WTC11 (cell line): Measurements from ENCODE around the gene PHF24. TPM values are rescaled to one million over a fixed set of nuclear protein-coding genes. Genes with fewer than 3 reads are reported as not detected.

Experiments used
- ATAC-seq: fragments of 200-7000 bp; cut with Tn5 transposase; 2 replicates; pipeline ENCODE4 v1.10.0; 2021; ENCODE audit warnings: mild to moderate bottlenecking, moderate library complexity
- CTCF ChIA-PET: fragments of 300-600 bp; sonication (Branson Sonifier 250); formaldehyde crosslinking; loops from one replicate; lab custom pipeline; 2021; ENCODE audit warnings: antibody characterized with exemption; lab: Charles Lee
- POLR2A ChIA-PET: fragments of 350-600 bp; sonication (Branson Sonifier 250); formaldehyde crosslinking; loops from one replicate; lab custom pipeline; 2021; ENCODE audit warnings: antibody characterized with exemption; lab: Charles Lee
- DNase-seq: peaks from one replicate; pipeline ENCODE4 v3.0.0; 2021; ENCODE audit warnings: low spot score
- H3K27ac Mint-ChIP-seq: 2 replicates; pipeline ENCODE4 v1.8.0; 2021; ENCODE audit warnings: mixed read lengths
- H3K27me3 Mint-ChIP-seq: 2 replicates; pipeline ENCODE4 v1.8.0; 2021; ENCODE audit warnings: low read depth, mild to moderate bottlenecking, moderate library complexity, mixed read lengths
- H3K36me3 Mint-ChIP-seq: 2 replicates; pipeline ENCODE4 v1.8.0; 2021; ENCODE audit warnings: mixed read lengths
- H3K4me1 Mint-ChIP-seq: 2 replicates; pipeline ENCODE4 v1.8.0; 2022; ENCODE audit warnings: mixed read lengths
- H3K4me3 Mint-ChIP-seq: 2 replicates; pipeline ENCODE4 v1.8.0; 2021; ENCODE audit warnings: mild to moderate bottlenecking, moderate library complexity, mixed read lengths
- H3K9me3 Mint-ChIP-seq: 2 replicates; pipeline ENCODE4 v1.8.0; 2021; ENCODE audit warnings: mixed read lengths
- E2F1 ChIP-seq: sonication (generic); formaldehyde crosslinking; IDR thresholded peaks from 2 replicates; pipeline ENCODE4 v1.8.0; 2022; ENCODE audit warnings: mild to moderate bottlenecking, missing genetic modification reagents
- ESRRA ChIP-seq: sonication (generic); formaldehyde crosslinking; IDR thresholded peaks from 2 replicates; pipeline ENCODE4 v1.8.1; 2022; ENCODE audit warnings: mild to moderate bottlenecking, missing genetic modification reagents, borderline replicate concordance
- FOXP1 ChIP-seq: sonication (generic); formaldehyde crosslinking; IDR thresholded peaks from 2 replicates; pipeline ENCODE4 v1.8.0; 2022; ENCODE audit warnings: missing genetic modification reagents, mild to moderate bottlenecking, moderate library complexity, borderline replicate concordance
- GTF2I ChIP-seq: fragments of 250-450 bp; sonication (Bioruptor Pico); conservative IDR thresholded peaks from 2 replicates; pipeline ENCODE4 v1.4.0; 2021; ENCODE audit warnings: mild to moderate bottlenecking
- IRF2 ChIP-seq: sonication (generic); formaldehyde crosslinking; IDR thresholded peaks from 2 replicates; pipeline ENCODE4 v1.8.0; 2022; ENCODE audit warnings: low read depth, missing genetic modification reagents, borderline replicate concordance
- MYBL2 ChIP-seq: sonication (generic); formaldehyde crosslinking; IDR thresholded peaks from 2 replicates; pipeline ENCODE4 v1.8.1; 2023; ENCODE audit warnings: mild to moderate bottlenecking, moderate library complexity, missing genetic modification reagents
- PREB ChIP-seq: sonication (generic); formaldehyde crosslinking; IDR thresholded peaks from 2 replicates; pipeline ENCODE4 v1.8.1; 2022; ENCODE audit warnings: mild to moderate bottlenecking, missing genetic modification reagents, moderate library complexity, borderline replicate concordance
- RELA ChIP-seq: sonication (generic); formaldehyde crosslinking; IDR thresholded peaks from 2 replicates; pipeline ENCODE4 v1.8.1; 2022; ENCODE audit warnings: missing genetic modification reagents, mild to moderate bottlenecking, borderline replicate concordance
- ZBTB21 ChIP-seq: sonication (generic); formaldehyde crosslinking; IDR thresholded peaks from 2 replicates; pipeline ENCODE4 v1.8.1; 2023; ENCODE audit warnings: mild to moderate bottlenecking, missing genetic modification reagents, borderline replicate concordance
- ZNF138 ChIP-seq: sonication (generic); formaldehyde crosslinking; conservative IDR thresholded peaks from 2 replicates; pipeline ENCODE4 v1.8.1; 2022; ENCODE audit warnings: mild to moderate bottlenecking, moderate library complexity, missing genetic modification reagents
- ZNF263 ChIP-seq: sonication (generic); formaldehyde crosslinking; IDR thresholded peaks from 2 replicates; pipeline ENCODE4 v1.8.1; 2022; ENCODE audit warnings: low read depth, mild to moderate bottlenecking, moderate library complexity, missing genetic modification reagents
- ZNF317 ChIP-seq: sonication (generic); formaldehyde crosslinking; IDR thresholded peaks from 2 replicates; pipeline ENCODE4 v1.8.1; 2023; ENCODE audit warnings: low read depth, mild to moderate bottlenecking, moderate library complexity, missing genetic modification reagents, borderline replicate concordance
- ZNF396 ChIP-seq: fragments of 250-450 bp; sonication (Bioruptor Pico); IDR thresholded peaks from 2 replicates; pipeline ENCODE4 v1.8.0; 2021; ENCODE audit warnings: mild to moderate bottlenecking, moderate library complexity, borderline replicate concordance
- ZNF512 ChIP-seq: sonication (generic); formaldehyde crosslinking; IDR thresholded peaks from 2 replicates; pipeline ENCODE4 v1.8.1; 2022; ENCODE audit warnings: missing genetic modification reagents, borderline replicate concordance
- ZNF532 ChIP-seq: fragments of 250-450 bp; sonication (Bioruptor Pico); IDR thresholded peaks from 2 replicates; pipeline ENCODE4 v1.9.0; 2021; ENCODE audit warnings: mild to moderate bottlenecking, borderline replicate concordance
- total RNA-seq: library from RNA; stranded (reverse); gene quantifications from 3 replicates; pipeline ENCODE4 v1.2.3, GENCODE V29; 2021

PHF24 gene
- total RNA-seq, 1 experiment from 2014 or later: 0.59 TPM

- no peak for TF ChIP-seq PREB (CRISPR knock-in tag)
- TF ChIP-seq ZNF512: no peak
- no peak for TF ChIP-seq ZNF263
- no peak for TF ChIP-seq ZNF317 (CRISPR knock-in tag)
- TF ChIP-seq MYBL2 (CRISPR knock-in tag): no peak
- no peak for TF ChIP-seq ZNF138 (CRISPR knock-in tag)
Measured at GRCh38 chr9:34976992-34977391, 18.9 kb downstream of the PHF24 start (continued).

- no peak for TF ChIP-seq E2F1 (CRISPR knock-in tag)
- no peak for TF ChIP-seq ZNF138 (CRISPR knock-in tag)
- TF ChIP-seq IRF2 (CRISPR knock-in tag): no peak
- TF ChIP-seq ZBTB21: no peak
- TF ChIP-seq FOXP1 (CRISPR knock-in tag): no peak
- no peaks in the 10 kb centered on the region for H3K36me3 Mint-ChIP-seq
- ChIA-PET POLR2A (no interaction called here), CTCF (interaction anchor here (1.0 to 2.6 kb wide), 3 partner anchors 81 to 278 kb away, joined by 3 to 9 read pairs (median 6); no protein-coding TSS in a partner anchor)
- H3K27me3 Mint-ChIP-seq: no peaks in the 10 kb centered on the region; the same call in 1 of the 2 replicates
- peaks cover 3% of the 10 kb centered on the region; the same call in 1 of the 2 replicates for H3K4me1 Mint-ChIP-seq
- no peak overlapping the region for H3K4me3 Mint-ChIP-seq
- H3K27ac Mint-ChIP-seq: no peak overlapping the region
- ATAC-seq (no peak), DNase-seq (no peak)
- H3K9me3 Mint-ChIP-seq: no peaks in the 10 kb centered on the region
Measured at GRCh38 chr9:34980181-34980761, 22.2 kb downstream of the PHF24 start.

GRCh38 chr9:34982361-34982760 lies 24.3 kb downstream of the PHF24 start:
- no peak overlapping the region for H3K27ac Mint-ChIP-seq
- ATAC-seq: no peak
- CTCF ChIA-PET: interaction anchor here (1.0 to 4.7 kb wide), 3 partner anchors 12 to 85 kb away, joined by 3 to 202 read pairs (median 4); a partner anchor contains a TSS
- POLR2A ChIA-PET: no interaction called here
- peaks cover 15% of the 10 kb centered on the region for H3K4me1 Mint-ChIP-seq
- TF ChIP-seq GTF2I (CRISPR knock-in tag): no peak
- TF ChIP-seq ZNF396 (CRISPR knock-in tag): no peak
- TF ChIP-seq ESRRA: no peak
- no peak for TF ChIP-seq RELA (CRISPR knock-in tag)
- TF ChIP-seq ZNF532 (CRISPR knock-in tag): no peak
- TF ChIP-seq, all 79 proteins: peak for 0
- Mint-ChIP-seq H3K27me3 (peaks cover 4% of the 10 kb centered on the region), H3K9me3 (no peaks in the 10 kb centered on the region), H3K36me3 (no peaks in the 10 kb centered on the region), H3K4me3 (no peak overlapping the region)
- DNase-seq: no peak
